Astrocyte of the cerebellum (primary cell): ENCODE results near the gene CCDC85C.

Experiments used
- DNase-seq: peaks from one replicate; pipeline ENCODE4 v3.0.0-alpha.2; 2011; ENCODE audit warnings: low read depth
- H3K4me3 ChIP-seq: 2 replicates; pipeline ENCODE4 v1.5.1; 2011; ENCODE audit warnings: mild to moderate bottlenecking, low read depth, low read length, moderate library complexity
- CTCF ChIP-seq: IDR thresholded peaks from 2 replicates; pipeline ENCODE4 v1.5.1; 2012; ENCODE audit warnings: low read length, low read depth, moderate library complexity, mild to moderate bottlenecking; ENCODE audit errors: missing control alignments
- in situ Hi-C: cut with HindIII; loops from 2 replicates; pipeline ENCODE4 v1.10.0; 2017; ENCODE audit warnings: low sequenced_read_pairs

The CCDC85C gene

GRCh38 chr14:99578541-99579101 lies 25.4 kb downstream of the CCDC85C start:
- DNase-seq = no peak
- TF ChIP-seq CTCF = no peak
- in situ Hi-C loops = no loop called here
- no peak overlapping the region for H3K4me3 ChIP-seq

- DNase-seq = no peak
- H3K4me3 ChIP-seq = no peak overlapping the region
- TF ChIP-seq CTCF = no peak
- in situ Hi-C loops = no loop called here
Observed at GRCh38 chr14:99576761-99577705, 27.0 kb downstream of the CCDC85C start.

- in situ Hi-C loops = no loop called here
- TF ChIP-seq CTCF = no peak
- DNase-seq = no peak
- no peak overlapping the region for H3K4me3 ChIP-seq
Observed at GRCh38 chr14:99576304-99576703, 27.7 kb downstream of the CCDC85C start.

- peak; percentile 25 for TF ChIP-seq CTCF
- no peak overlapping the region for H3K4me3 ChIP-seq
- in situ Hi-C loops = no loop called here
- no peak for DNase-seq
Observed at GRCh38 chr14:99575043-99576023, 28.7 kb downstream of the CCDC85C start.

- no peak for DNase-seq
- in situ Hi-C loops = no loop called here
- TF ChIP-seq CTCF = no peak
- H3K4me3 ChIP-seq = no peak overlapping the region
Observed at GRCh38 chr14:99574099-99574880, 29.7 kb downstream of the CCDC85C start.
